Activated naive CD8-positive, alpha-beta T cell treated with anti-CD3 and anti-CD28 coated beads, Interleukin-2, amount 10 ng/mL, durations not matched to agents 7 days and 5 days (primary cell): ENCODE results near the gene LIN7A. TPM values are rescaled to one million over a fixed set of nuclear protein-coding genes. Genes with fewer than 3 reads are reported as not detected.
"Not testable (repeated sequence)": the region's sequence is repeated elsewhere in the genome, so short reads cannot be mapped to it uniquely, and the experiment has no call there.

ENCODE experiments used
- ATAC-seq: fragments of 150-1000 bp; cut with Tn5 transposase; one replicate; pipeline ENCODE4 v1.10.0; 2021; ENCODE audit warnings: low read depth, moderate library complexity
- POLR2A ChIA-PET: fragments of 350-600 bp; sonication (Branson Sonifier 250); formaldehyde crosslinking; loops from one replicate; lab custom pipeline; 2021; ENCODE audit warnings: antibody characterized with exemption; lab: Charles Lee
- DNase-seq: peaks from one replicate; pipeline ENCODE4 v3.0.0; 2021
- H3K27ac Mint-ChIP-seq: one replicate; pipeline ENCODE4 v1.8.0; 2022; ENCODE audit warnings: mild to moderate bottlenecking, mixed read lengths
- H3K27me3 Mint-ChIP-seq: one replicate; pipeline ENCODE4 v1.8.0; 2022; ENCODE audit warnings: mild to moderate bottlenecking, moderate library complexity, mixed read lengths
- H3K36me3 Mint-ChIP-seq: one replicate; pipeline ENCODE4 v1.8.0; 2021; ENCODE audit warnings: mild to moderate bottlenecking, mixed read lengths
- H3K4me1 Mint-ChIP-seq: one replicate; pipeline ENCODE4 v1.8.0; 2021; ENCODE audit warnings: mixed read lengths
- H3K4me3 Mint-ChIP-seq: one replicate; pipeline ENCODE4 v1.8.0; 2022; ENCODE audit warnings: mild to moderate bottlenecking, moderate library complexity, mixed read lengths
- H3K9me3 Mint-ChIP-seq: one replicate; pipeline ENCODE4 v1.8.0; 2021; ENCODE audit warnings: mixed read lengths
- total RNA-seq, 2 experiments: library from RNA; stranded (reverse); gene quantifications; one replicate each; pipeline ENCODE4 v1.2.3, GENCODE V29; 2021

The LIN7A gene
- total RNA-seq, 2 experiments from 2014 or later, result not detected

GRCh38 chr12:80895240-80895639 is 42.5 kb downstream of the LIN7A start:
- Mint-ChIP-seq H3K4me1 (no peaks in the 10 kb centered on the region), H3K4me3 (no peak overlapping the region), H3K36me3 (no peaks in the 10 kb centered on the region), H3K9me3 (peaks cover 5% of the 10 kb centered on the region), H3K27me3 (no peaks in the 10 kb centered on the region), H3K27ac (no peak overlapping the region)
- POLR2A ChIA-PET, result no interaction called here
- ATAC-seq (no peak), DNase-seq (no peak)

GRCh38 chr12:80894179-80894578 is 43.6 kb downstream of the LIN7A start:
- DNase-seq (no peak), ATAC-seq (no peak)
- Mint-ChIP-seq H3K27ac (no peak overlapping the region), H3K36me3 (no peaks in the 10 kb centered on the region), H3K27me3 (no peaks in the 10 kb centered on the region), H3K9me3 (peaks cover 2% of the 10 kb centered on the region), H3K4me3 (no peak overlapping the region), H3K4me1 (no peaks in the 10 kb centered on the region)
- POLR2A ChIA-PET, result no interaction called here

GRCh38 chr12:80892597-80893445 is 44.9 kb downstream of the LIN7A start:
- H3K36me3 Mint-ChIP-seq, result no peaks in the 10 kb centered on the region
- POLR2A ChIA-PET, result no interaction called here
- H3K9me3 Mint-ChIP-seq, result no peaks in the 10 kb centered on the region
- H3K4me1 Mint-ChIP-seq, result no peaks in the 10 kb centered on the region
- H3K4me3 Mint-ChIP-seq, result no peak overlapping the region
- H3K27me3 Mint-ChIP-seq, result no peaks in the 10 kb centered on the region
- ATAC-seq, result no peak
- H3K27ac Mint-ChIP-seq, result no peak overlapping the region
- no peak for DNase-seq

- Mint-ChIP-seq H3K4me3 (no peak overlapping the region), H3K27ac (no peak overlapping the region), H3K36me3 (no peaks in the 10 kb centered on the region), H3K4me1 (no peaks in the 10 kb centered on the region), H3K27me3 (no peaks in the 10 kb centered on the region), H3K9me3 (peaks cover 4% of the 10 kb centered on the region)
- POLR2A ChIA-PET, result no interaction called here
- ATAC-seq, result no peak
- DNase-seq, result no peak
These were observed 53.1 kb downstream of the LIN7A start for GRCh38 chr12:80884651-80885050.

GRCh38 chr12:80881106-80881505 is 56.6 kb downstream of the LIN7A start:
- H3K9me3 Mint-ChIP-seq, result peaks cover 6% of the 10 kb centered on the region
- no peaks in the 10 kb centered on the region for H3K4me1 Mint-ChIP-seq
- no peak overlapping the region for H3K27ac Mint-ChIP-seq
- no peaks in the 10 kb centered on the region for H3K27me3 Mint-ChIP-seq
- no peak for ATAC-seq
- no peak overlapping the region for H3K4me3 Mint-ChIP-seq
- no peaks in the 10 kb centered on the region for H3K36me3 Mint-ChIP-seq
- POLR2A ChIA-PET, result no interaction called here
- DNase-seq, result no peak

GRCh38 chr12:80878452-80878851 is 59.3 kb downstream of the LIN7A start:
- H3K27me3 Mint-ChIP-seq, POLR2A ChIA-PET, H3K4me3 Mint-ChIP-seq, ATAC-seq, DNase-seq, H3K4me1 Mint-ChIP-seq, H3K36me3 Mint-ChIP-seq, H3K27ac Mint-ChIP-seq, H3K9me3 Mint-ChIP-seq: not testable (repeated sequence)

GRCh38 chr12:80877721-80878265 is 59.9 kb downstream of the LIN7A start:
- Mint-ChIP-seq H3K27me3 (no peaks in the 10 kb centered on the region), H3K4me1 (no peaks in the 10 kb centered on the region), H3K36me3 (no peaks in the 10 kb centered on the region), H3K9me3 (peaks cover 4% of the 10 kb centered on the region), H3K27ac (no peak overlapping the region), H3K4me3 (no peak overlapping the region)
- DNase-seq, result no peak
- POLR2A ChIA-PET, result no interaction called here
- ATAC-seq, result no peak

GRCh38 chr12:80872053-80872452 is 65.7 kb downstream of the LIN7A start:
- POLR2A ChIA-PET, result no interaction called here
- Mint-ChIP-seq H3K4me1 (no peaks in the 10 kb centered on the region), H3K27me3 (no peaks in the 10 kb centered on the region), H3K9me3 (no peaks in the 10 kb centered on the region), H3K27ac (no peak overlapping the region), H3K4me3 (no peak overlapping the region), H3K36me3 (no peaks in the 10 kb centered on the region)
- DNase-seq (no peak), ATAC-seq (no peak)

GRCh38 chr12:80869264-80869663 is 68.5 kb downstream of the LIN7A start:
- Mint-ChIP-seq H3K27me3 (no peaks in the 10 kb centered on the region), H3K27ac (no peak overlapping the region), H3K4me3 (no peak overlapping the region), H3K36me3 (no peaks in the 10 kb centered on the region), H3K4me1 (no peaks in the 10 kb centered on the region), H3K9me3 (no peaks in the 10 kb centered on the region)
- no peak for ATAC-seq
- DNase-seq, result no peak
- POLR2A ChIA-PET, result no interaction called here

GRCh38 chr12:80868576-80868975 is 69.2 kb downstream of the LIN7A start:
- H3K36me3 Mint-ChIP-seq, result no peaks in the 10 kb centered on the region
- H3K27me3 Mint-ChIP-seq, result no peaks in the 10 kb centered on the region
- POLR2A ChIA-PET, result no interaction called here
- DNase-seq (no peak), ATAC-seq (no peak)
- no peaks in the 10 kb centered on the region for H3K9me3 Mint-ChIP-seq
- H3K4me1 Mint-ChIP-seq, result no peaks in the 10 kb centered on the region
- no peak overlapping the region for H3K27ac Mint-ChIP-seq
- H3K4me3 Mint-ChIP-seq, result no peak overlapping the region

GRCh38 chr12:80867941-80868340 is 69.8 kb downstream of the LIN7A start:
- POLR2A ChIA-PET, result no interaction called here
- H3K27me3 Mint-ChIP-seq, result no peaks in the 10 kb centered on the region

GRCh38 chr12:80864046-80864735 is 73.5 kb downstream of the LIN7A start:
- no peaks in the 10 kb centered on the region for H3K9me3 Mint-ChIP-seq
- no peaks in the 10 kb centered on the region for H3K27me3 Mint-ChIP-seq
- DNase-seq, result no peak
- POLR2A ChIA-PET, result no interaction called here
- no peaks in the 10 kb centered on the region for H3K4me1 Mint-ChIP-seq
- H3K27ac Mint-ChIP-seq, result no peak overlapping the region
- no peaks in the 10 kb centered on the region for H3K36me3 Mint-ChIP-seq
- H3K4me3 Mint-ChIP-seq, result no peak overlapping the region
- ATAC-seq, result no peak

More at GRCh38 chr12:80867941-80868340, 69.8 kb downstream of the LIN7A start:
- ATAC-seq, result no peak
- no peaks in the 10 kb centered on the region for H3K4me1 Mint-ChIP-seq
- no peak overlapping the region for H3K4me3 Mint-ChIP-seq
- H3K27ac Mint-ChIP-seq, result no peak overlapping the region
- H3K36me3 Mint-ChIP-seq, result no peaks in the 10 kb centered on the region
- H3K9me3 Mint-ChIP-seq, result no peaks in the 10 kb centered on the region
- no peak for DNase-seq

GRCh38 chr12:80862531-80862930 is 75.2 kb downstream of the LIN7A start:
- no peaks in the 10 kb centered on the region for H3K36me3 Mint-ChIP-seq
- H3K9me3 Mint-ChIP-seq, result no peaks in the 10 kb centered on the region
- H3K4me3 Mint-ChIP-seq, result no peak overlapping the region
- no peaks in the 10 kb centered on the region for H3K27me3 Mint-ChIP-seq
- DNase-seq (no peak), ATAC-seq (no peak)
- no peak overlapping the region for H3K27ac Mint-ChIP-seq
- no peaks in the 10 kb centered on the region for H3K4me1 Mint-ChIP-seq
- POLR2A ChIA-PET, result no interaction called here
